Uterus (tissue), 4 donors: ENCODE results near the gene FAM120A. TPM values are rescaled to one million over a fixed set of nuclear protein-coding genes. Genes with fewer than 3 reads are reported as not detected.

ENCODE experiments used
- DNase-seq, 2 donors: peaks; one replicate each; pipeline ENCODE4 v3.0.0-alpha.2; 2019 to 2020
- H3K27ac ChIP-seq, 2 donors: fragments of 200-600 bp; sonication (generic); 1 replicate in 1 of 2; 2 replicates in 1 of 2; pipeline ENCODE4 v1.5.1; 2016 to 2018
- H3K27me3 ChIP-seq, 2 donors: fragments of 200-600 bp; sonication (generic); one replicate each; pipeline ENCODE4 v1.5.1; 2018 to 2019; ENCODE audit warnings: control low read depth in 1 of 2
- H3K36me3 ChIP-seq, 2 donors: fragments of 200-600 bp; sonication (generic); one replicate each; pipeline ENCODE4 v1.5.1; 2019; ENCODE audit warnings: control low read depth in 1 of 2
- H3K4me1 ChIP-seq, 2 donors: fragments of 200-600 bp; sonication (generic); one replicate each; pipeline ENCODE4 v1.5.1; 2018 to 2019; ENCODE audit warnings: control low read depth in 1 of 2
- H3K4me3 ChIP-seq, 2 donors: fragments of 200-600 bp; sonication (generic); 1 replicate in 1 of 2; 2 replicates in 1 of 2; pipeline ENCODE4 v1.5.1; 2018 to 2019; ENCODE audit warnings: mild to moderate bottlenecking in 1 of 2
- H3K9me3 ChIP-seq, 2 donors: fragments of 200-600 bp; sonication (generic); one replicate each; pipeline ENCODE4 v1.5.1; 2019; ENCODE audit warnings: control low read depth in 1 of 2
- POLR2A ChIP-seq, 2 donors: fragments of 450-650 bp; IDR thresholded peaks; one replicate each; pipeline ENCODE4 v1.6.1; 2016; ENCODE audit warnings: antibody characterized with exemption in 2 of 2, mild to moderate bottlenecking in 1 of 2, moderate library complexity in 1 of 2
- intact Hi-C: fragments of 100-400 bp; cut with DNase I; formaldehyde crosslinking; loops from one replicate; pipeline ENCODE4 v1.15.1; 2023; ENCODE audit warnings: low total_unique reads
- total RNA-seq, 4 donors: library from RNA; depleted of rRNA in 3 of 4; stranded (reverse); fragments of >200 nt in 3 of 4; gene quantifications; one replicate each; pipeline versions ENCODE4 v1.1.0 to v1.2.4, GENCODE V29; 2014 to 2023
- TF ChIP-seq, protein P1 (sequence below), 4 experiments: fragments of 200-600 bp in 2 of 4; fragments of 450-650 bp in 2 of 4; sonication (generic) in 2 of 4; IDR thresholded peaks; one replicate each; pipeline ENCODE4 v1.5.1; 2016 to 2019; ENCODE audit warnings: antibody characterized with exemption in 4 of 4, mild to moderate bottlenecking in 2 of 4, moderate library complexity in 1 of 4
- donor health status: DM: yes; HTN: yes; CAD: no.

FAM120A gene
- total RNA-seq, 4 donors from 2014 or later = 36.8 to 110 (median 103) TPM

DNA sequence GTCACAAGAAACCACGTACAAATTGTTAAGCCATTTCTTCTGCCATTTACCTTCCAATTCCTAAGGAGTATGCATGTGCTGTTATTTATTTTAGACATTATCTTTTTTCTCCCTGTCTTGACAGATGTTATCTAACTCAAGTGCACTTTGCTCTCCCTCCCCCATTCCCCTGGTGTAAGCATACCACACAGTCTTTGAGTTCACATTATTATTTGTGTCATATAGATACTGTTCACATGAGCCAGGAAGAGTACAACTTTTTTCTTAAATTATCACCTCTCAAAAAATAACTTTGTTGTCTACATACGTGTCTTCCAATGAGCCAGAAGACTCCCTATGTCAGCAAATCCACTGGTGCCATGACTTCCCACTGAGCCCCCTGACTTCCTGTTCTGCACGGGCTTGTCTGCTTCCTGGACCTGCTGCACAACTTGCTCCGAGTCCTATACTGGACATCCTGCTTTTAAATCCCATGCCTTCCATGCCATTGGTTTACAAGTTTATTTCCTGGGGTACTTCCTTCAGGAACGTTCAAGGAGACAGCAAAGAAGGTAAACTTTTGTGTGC lies 19.9 kb upstream of the FAM120A start:
- no peak overlapping the region for H3K27ac ChIP-seq
- TF ChIP-seq, protein P1, sequence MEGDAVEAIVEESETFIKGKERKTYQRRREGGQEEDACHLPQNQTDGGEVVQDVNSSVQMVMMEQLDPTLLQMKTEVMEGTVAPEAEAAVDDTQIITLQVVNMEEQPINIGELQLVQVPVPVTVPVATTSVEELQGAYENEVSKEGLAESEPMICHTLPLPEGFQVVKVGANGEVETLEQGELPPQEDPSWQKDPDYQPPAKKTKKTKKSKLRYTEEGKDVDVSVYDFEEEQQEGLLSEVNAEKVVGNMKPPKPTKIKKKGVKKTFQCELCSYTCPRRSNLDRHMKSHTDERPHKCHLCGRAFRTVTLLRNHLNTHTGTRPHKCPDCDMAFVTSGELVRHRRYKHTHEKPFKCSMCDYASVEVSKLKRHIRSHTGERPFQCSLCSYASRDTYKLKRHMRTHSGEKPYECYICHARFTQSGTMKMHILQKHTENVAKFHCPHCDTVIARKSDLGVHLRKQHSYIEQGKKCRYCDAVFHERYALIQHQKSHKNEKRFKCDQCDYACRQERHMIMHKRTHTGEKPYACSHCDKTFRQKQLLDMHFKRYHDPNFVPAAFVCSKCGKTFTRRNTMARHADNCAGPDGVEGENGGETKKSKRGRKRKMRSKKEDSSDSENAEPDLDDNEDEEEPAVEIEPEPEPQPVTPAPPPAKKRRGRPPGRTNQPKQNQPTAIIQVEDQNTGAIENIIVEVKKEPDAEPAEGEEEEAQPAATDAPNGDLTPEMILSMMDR (IDR thresholded peaks at IDR 0.05) = no peak
- no peak for TF ChIP-seq POLR2A (IDR thresholded peaks at IDR 0.05)
- no peak overlapping the region for H3K4me3 ChIP-seq
- intact Hi-C loops = no loop called here
- H3K4me1 ChIP-seq = no peaks in the 10 kb centered on the region
- DNase-seq = no peak
- H3K27me3 ChIP-seq = no peaks in the 10 kb centered on the region
- no peaks in the 10 kb centered on the region for H3K9me3 ChIP-seq
- H3K36me3 ChIP-seq = no peaks in the 10 kb centered on the region

DNA sequence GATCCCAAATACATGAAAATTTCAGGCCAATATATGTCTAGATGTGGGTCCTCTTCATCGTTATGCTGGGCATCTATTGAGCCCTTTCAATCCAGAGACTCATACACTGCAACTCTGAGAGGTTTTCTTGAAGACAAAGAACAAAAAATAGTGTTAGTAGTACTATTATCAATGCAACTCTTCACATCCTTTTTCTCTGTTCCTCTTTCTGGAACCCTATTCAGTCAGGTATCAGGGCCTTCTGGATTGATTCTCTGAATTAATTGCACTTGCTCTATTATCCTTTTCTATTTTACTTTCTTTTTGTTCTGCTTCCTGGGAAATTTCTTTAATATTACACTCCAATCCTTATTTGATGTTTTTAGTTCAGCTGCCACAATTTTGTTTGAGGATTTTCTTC lies 18.5 kb upstream of the FAM120A start:
- no peak for TF ChIP-seq POLR2A (IDR thresholded peaks at IDR 0.05)
- TF ChIP-seq, protein P1 (IDR thresholded peaks at IDR 0.05) = no peak
- DNase-seq = no peak
- no peak overlapping the region for H3K4me3 ChIP-seq
- intact Hi-C loops = no loop called here
- H3K27me3 ChIP-seq = no peaks in the 10 kb centered on the region
- H3K9me3 ChIP-seq = no peaks in the 10 kb centered on the region
- H3K4me1 ChIP-seq = no peaks in the 10 kb centered on the region
- H3K27ac ChIP-seq = no peak overlapping the region
- H3K36me3 ChIP-seq = no peaks in the 10 kb centered on the region

DNA sequence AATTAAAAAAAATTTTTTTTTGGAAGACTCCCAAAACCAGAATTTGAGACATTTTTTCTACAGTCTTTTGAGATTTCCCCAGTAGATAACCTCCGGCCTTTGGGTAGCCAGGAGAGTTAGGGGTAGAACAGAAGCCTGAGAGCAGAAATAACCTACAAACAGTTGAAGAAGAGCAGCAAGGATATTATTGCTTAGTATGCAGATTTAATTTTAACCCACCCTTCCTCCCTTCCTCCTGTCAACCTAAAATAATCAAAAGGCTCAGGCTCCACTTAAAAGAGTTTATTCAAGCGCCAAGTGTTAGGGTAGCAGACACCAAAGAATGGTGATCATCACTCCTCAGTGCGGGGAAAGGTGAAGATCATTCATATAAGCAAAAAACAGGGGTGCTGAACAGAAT lies 17.4 kb upstream of the FAM120A start:
- DNase-seq = no peak
- no peaks in the 10 kb centered on the region for H3K27me3 ChIP-seq
- no peaks in the 10 kb centered on the region for H3K36me3 ChIP-seq
- H3K9me3 ChIP-seq = no peaks in the 10 kb centered on the region
- no peak overlapping the region for H3K27ac ChIP-seq
- intact Hi-C loops = no loop called here
- TF ChIP-seq, protein P1 (IDR thresholded peaks at IDR 0.05) = no peak
- TF ChIP-seq POLR2A (IDR thresholded peaks at IDR 0.05) = no peak
- no peak overlapping the region for H3K4me3 ChIP-seq
- no peaks in the 10 kb centered on the region for H3K4me1 ChIP-seq

DNA sequence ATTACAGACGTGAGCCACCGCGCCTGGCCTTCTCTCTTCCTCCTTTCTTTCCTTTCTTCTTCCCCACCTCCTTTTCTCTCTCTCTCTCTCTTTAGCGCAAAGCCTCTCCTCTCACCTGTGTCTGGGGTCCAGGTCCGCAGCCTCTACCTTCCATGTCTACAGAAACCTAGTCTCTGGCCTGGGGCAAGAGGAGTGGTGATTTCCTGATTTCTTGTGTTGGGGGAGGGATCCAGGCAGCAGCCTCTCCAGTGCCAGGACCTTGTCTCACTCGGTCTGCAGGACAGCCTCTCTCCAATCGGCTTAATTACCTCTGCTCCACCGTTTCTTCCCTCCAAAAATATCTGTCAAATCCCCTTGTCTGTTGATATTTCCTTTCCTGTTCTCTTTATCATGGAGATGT lies 16.1 kb upstream of the FAM120A start:
- intact Hi-C loops = no loop called here
- Histone ChIP-seq H3K9me3 (no peaks in the 10 kb centered on the region), H3K27ac (no peak overlapping the region), H3K4me3 (no peak overlapping the region), H3K27me3 (no peaks in the 10 kb centered on the region), H3K36me3 (no peaks in the 10 kb centered on the region), H3K4me1 (no peaks in the 10 kb centered on the region)
- TF ChIP-seq, protein P1 (IDR thresholded peaks at IDR 0.05) = no peak
- TF ChIP-seq POLR2A (IDR thresholded peaks at IDR 0.05) = no peak
- DNase-seq = no peak

DNA sequence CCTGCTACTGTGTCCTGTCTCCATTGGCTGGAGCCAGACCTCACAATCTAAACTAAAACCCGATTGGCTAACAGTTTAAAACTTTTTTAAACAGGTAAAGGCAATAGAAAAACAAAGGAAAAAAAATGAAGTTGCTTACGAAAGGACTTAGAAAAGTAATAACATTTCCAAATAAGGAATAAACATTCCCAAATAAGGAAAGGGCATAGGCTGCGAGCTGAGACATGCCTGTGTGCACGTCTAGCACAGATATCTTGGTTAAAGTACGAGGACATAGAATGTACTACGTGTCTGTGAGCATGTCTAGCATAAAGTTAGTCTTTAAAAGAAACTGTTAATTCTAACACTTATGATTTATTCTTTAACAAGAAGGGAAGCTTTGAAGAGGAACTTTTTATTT lies 15.3 kb upstream of the FAM120A start:
- H3K9me3 ChIP-seq = no peaks in the 10 kb centered on the region
- no peak overlapping the region for H3K4me3 ChIP-seq
- no peak for DNase-seq
- no peaks in the 10 kb centered on the region for H3K36me3 ChIP-seq
- no peaks in the 10 kb centered on the region for H3K4me1 ChIP-seq
- H3K27ac ChIP-seq = no peak overlapping the region
- TF ChIP-seq POLR2A (IDR thresholded peaks at IDR 0.05) = no peak
- TF ChIP-seq, protein P1 (IDR thresholded peaks at IDR 0.05) = no peak
- intact Hi-C loops = no loop called here
- H3K27me3 ChIP-seq = no peaks in the 10 kb centered on the region
